Measurements from ENCODE around the gene CAPN9.

Gene CAPN9

DNA sequence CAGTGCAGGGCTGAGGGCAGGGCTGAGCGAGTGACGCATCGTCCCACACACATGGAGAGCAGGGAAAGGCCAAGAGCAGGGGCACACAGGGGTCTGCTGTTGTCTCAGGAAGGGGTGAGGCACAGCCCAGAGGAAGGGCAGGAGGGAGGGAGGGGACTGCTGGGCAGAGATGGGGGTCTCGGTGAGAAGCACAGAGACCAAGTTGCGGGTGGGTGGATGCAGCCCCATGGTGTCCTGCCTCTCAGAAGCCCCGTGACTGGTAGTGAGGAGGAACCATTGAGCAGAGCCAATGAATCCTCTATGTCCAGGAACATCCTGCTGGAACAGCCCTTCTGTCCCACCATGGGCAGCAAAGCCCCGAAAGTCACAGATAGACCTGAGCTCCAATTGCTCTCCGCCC lies 103.4 kb downstream of the CAPN9 start:
- Histone ChIP-seq H3K4me1 (ENCODE audit: control insufficient read depth in 1 of 2, insufficient read depth in 2 of 2, low read length in 2 of 2) (peaks cover 13 to 36% of the 10 kb centered on the region in 2 donors), H3K27ac (ENCODE audit: low read length) (no peak overlapping the region), H3K9me3 (ENCODE audit: control insufficient read depth in 1 of 2, low read length in 2 of 2) (peaks cover 0 to 4% of the 10 kb centered on the region in 2 donors)

DNA sequence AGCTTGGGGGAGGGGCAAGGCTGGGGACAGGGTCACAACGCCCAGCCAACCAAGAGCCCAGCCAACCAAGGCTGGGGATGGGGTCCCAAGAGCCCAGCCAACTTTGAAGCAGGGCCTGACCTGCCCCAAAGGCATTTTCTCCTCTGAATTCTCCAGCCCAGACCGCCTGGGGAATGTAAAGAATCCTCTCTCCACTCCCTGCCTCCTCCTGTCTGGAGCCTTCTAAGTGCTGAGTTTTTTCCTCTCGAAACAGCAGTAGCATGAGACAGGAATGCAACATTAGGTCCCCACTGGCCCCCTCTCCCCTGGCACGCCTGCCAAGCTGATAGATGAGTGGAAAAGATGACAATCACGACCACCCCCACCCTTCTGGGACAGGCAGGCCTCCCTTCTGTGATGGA lies 104.1 kb downstream of the CAPN9 start:
- Histone ChIP-seq H3K27ac (ENCODE audit: low read length) (no peak overlapping the region), H3K9me3 (ENCODE audit: control insufficient read depth in 1 of 2, low read length in 2 of 2) (peaks cover 0 to 4% of the 10 kb centered on the region in 2 donors), H3K36me3 (ENCODE audit: control insufficient read depth in 1 of 2, insufficient read depth in 2 of 2, low read length in 2 of 2) (peaks cover 22 to 26% of the 10 kb centered on the region in 2 donors), H3K27me3 (ENCODE audit: low read depth, low read length) (no peaks in the 10 kb centered on the region), H3K4me3 (ENCODE audit: low read depth in 1 of 2, low read length in 2 of 2) (no peak overlapping the region), H3K4me1 (ENCODE audit: control insufficient read depth in 1 of 2, insufficient read depth in 2 of 2, low read length in 2 of 2) (peaks cover 13 to 36% of the 10 kb centered on the region in 2 donors)

More for the DNA sequence above, 103.4 kb downstream of the CAPN9 start:
- Histone ChIP-seq H3K36me3 (ENCODE audit: control insufficient read depth in 1 of 2, insufficient read depth in 2 of 2, low read length in 2 of 2) (peaks cover 22 to 26% of the 10 kb centered on the region in 2 donors), H3K27me3 (ENCODE audit: low read depth, low read length) (no peaks in the 10 kb centered on the region), H3K4me3 (ENCODE audit: low read depth in 1 of 2, low read length in 2 of 2) (no peak overlapping the region)
